ENCODE measurements around the gene CCDC57.

The CCDC57 gene

DNA sequence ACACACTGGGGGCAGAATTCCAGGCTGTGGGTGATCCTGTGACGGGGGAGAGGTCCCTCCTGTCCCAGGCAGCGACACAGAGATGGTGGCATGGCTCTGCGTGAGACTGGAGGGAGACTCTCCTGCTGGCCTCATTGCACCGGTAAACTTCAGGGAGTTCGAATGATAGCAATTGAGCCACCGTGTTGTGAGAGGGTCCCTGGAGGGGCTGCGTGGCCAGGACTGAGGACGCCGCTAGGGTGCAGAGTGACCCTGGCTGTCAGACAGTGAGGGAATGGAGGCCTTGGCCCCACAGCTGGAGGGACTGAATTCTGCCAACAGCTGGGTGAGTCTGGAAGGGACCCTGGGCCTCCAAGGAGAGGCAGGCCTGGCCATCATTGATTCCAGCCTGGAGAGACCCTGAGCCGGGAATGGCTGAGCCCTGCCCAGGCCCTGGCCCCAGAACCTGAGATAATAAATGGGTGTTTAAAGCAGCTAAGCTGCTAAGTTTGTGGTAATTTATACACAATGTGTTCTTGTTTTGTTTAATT, 32.6 kb downstream of the CCDC57 start:
- H3K4me3 ChIP-seq (ENCODE audit: low read depth, low read length) = no peak overlapping the region
- TF ChIP-seq, protein P1, sequence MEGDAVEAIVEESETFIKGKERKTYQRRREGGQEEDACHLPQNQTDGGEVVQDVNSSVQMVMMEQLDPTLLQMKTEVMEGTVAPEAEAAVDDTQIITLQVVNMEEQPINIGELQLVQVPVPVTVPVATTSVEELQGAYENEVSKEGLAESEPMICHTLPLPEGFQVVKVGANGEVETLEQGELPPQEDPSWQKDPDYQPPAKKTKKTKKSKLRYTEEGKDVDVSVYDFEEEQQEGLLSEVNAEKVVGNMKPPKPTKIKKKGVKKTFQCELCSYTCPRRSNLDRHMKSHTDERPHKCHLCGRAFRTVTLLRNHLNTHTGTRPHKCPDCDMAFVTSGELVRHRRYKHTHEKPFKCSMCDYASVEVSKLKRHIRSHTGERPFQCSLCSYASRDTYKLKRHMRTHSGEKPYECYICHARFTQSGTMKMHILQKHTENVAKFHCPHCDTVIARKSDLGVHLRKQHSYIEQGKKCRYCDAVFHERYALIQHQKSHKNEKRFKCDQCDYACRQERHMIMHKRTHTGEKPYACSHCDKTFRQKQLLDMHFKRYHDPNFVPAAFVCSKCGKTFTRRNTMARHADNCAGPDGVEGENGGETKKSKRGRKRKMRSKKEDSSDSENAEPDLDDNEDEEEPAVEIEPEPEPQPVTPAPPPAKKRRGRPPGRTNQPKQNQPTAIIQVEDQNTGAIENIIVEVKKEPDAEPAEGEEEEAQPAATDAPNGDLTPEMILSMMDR (IDR thresholded peaks at IDR 0.05; ENCODE audit: borderline replicate concordance, insufficient read depth, low read depth, low read length) = no peak

DNA sequence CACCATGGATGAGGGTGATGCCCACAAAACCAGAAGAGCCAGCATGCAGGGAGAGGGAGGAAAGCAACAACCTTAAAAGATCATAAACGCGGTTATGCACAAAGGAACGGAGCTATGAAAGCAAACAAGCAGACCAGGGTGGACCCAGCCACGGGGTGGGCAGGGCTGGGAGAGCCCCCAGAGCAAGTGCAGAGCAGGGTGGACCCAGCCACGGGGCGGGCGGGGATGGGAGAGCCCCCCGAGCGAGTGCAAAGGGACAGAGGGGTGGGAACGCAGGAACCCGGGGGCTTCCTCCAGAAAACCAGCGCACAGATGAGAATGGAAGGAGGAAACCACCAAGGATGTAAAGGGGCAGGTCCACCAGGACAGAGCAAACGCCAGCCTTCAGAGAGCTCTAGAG, 33.2 kb downstream of the CCDC57 start:
- H3K4me3 ChIP-seq (ENCODE audit: low read depth, low read length) = no peak overlapping the region
- TF ChIP-seq, protein P1 (IDR thresholded peaks at IDR 0.05; ENCODE audit: borderline replicate concordance, insufficient read depth, low read depth, low read length) = no peak

DNA sequence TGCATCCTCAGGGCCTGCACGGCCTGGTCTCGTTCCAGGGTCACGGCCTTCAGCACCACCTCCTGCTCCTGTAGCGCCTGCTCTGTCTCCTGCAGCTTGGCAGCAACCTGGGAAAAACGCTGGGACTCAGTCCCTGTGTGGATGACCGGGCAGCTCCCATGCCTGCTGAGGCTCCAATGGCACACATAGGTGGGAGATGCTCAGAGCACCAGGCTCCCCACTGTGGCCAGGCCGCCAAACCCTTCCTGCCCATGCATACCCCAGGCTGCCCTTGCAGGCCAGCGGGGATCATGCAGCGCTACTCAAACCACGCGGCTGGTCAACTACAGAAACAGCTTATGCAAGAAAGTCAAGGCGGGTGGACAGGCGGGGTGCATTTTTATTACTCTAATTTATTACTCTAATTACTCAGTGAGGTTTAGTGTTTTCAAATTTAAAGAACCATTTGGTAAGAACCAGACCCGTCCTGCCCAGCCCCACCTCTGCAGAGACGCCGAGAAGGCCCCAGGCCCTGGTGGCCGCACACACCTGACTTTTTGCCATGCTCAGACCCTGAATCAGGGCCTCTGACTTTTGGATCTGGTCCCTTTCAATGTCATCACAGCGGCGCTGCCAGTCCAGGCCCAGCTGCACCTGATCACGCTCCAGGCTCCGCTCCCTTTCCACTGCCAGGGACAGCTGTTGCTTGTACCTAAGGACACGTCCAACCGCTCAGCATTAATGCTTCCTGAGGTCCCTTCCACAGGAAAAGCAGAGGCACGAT, 34.0 kb downstream of the CCDC57 start:
- TF ChIP-seq, protein P1 (IDR thresholded peaks at IDR 0.05; ENCODE audit: borderline replicate concordance, insufficient read depth, low read depth, low read length) = no peak
- no peak overlapping the region for H3K4me3 ChIP-seq (ENCODE audit: low read depth, low read length)

DNA sequence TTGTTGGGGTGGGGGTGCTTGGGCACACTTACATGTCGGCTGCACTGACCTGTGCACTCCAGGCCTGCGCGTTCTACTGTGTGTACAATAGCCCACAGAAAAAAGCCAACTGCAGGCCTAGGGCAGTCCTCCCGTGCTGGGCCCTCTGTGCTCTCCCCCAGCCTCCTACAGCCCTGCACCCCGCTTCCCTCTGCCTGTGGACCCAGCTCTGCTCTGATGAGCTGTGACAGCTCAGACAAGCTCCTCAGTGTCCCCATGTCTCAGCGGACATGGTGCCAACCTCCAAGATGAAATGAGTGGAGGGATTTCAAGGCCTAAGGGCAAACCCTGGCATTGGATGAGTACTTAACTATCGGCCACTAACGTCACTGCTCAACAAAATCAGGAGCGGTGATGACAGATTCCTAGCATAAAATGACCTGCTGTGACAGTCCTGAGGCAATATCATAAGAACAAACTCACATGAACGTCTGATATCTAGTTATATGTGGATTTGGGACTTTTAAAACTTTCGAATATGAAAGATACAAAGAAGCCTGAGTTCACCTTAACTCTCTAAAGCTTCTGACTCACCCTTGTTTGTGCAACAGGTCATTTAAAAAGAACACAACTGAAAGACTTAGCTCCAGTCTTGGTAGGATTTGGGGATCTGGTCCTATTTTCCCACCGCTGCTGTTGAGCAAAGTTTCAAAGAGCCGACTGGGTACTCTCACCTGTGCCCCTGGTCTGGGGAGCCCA, 34.7 kb downstream of the CCDC57 start:
- no peak overlapping the region for H3K4me3 ChIP-seq (ENCODE audit: low read depth, low read length)
- TF ChIP-seq, protein P1 (IDR thresholded peaks at IDR 0.05; ENCODE audit: borderline replicate concordance, insufficient read depth, low read depth, low read length) = no peak

DNA sequence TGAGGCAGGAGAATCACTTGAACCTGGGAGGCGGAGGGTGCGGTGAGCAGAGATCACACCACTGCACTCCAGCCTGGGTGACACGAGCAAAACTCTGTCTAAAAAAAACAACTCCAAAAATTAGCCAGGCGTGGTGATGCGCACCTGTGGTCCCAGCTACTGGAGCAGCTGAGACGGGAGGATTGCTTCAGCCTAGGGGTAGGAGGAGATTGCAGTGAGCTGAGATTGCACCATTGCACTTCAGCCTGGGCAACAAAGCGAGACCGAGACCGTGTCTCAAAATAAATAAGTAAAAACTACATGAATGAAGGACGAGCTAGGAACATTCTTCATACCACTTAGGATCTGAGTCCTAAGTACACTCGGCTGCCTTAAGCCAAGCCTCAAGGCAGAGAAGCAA, 35.4 kb downstream of the CCDC57 start:
- TF ChIP-seq, protein P1 (IDR thresholded peaks at IDR 0.05; ENCODE audit: borderline replicate concordance, insufficient read depth, low read depth, low read length) = no peak
- H3K4me3 ChIP-seq (ENCODE audit: low read depth, low read length) = no peak overlapping the region

DNA sequence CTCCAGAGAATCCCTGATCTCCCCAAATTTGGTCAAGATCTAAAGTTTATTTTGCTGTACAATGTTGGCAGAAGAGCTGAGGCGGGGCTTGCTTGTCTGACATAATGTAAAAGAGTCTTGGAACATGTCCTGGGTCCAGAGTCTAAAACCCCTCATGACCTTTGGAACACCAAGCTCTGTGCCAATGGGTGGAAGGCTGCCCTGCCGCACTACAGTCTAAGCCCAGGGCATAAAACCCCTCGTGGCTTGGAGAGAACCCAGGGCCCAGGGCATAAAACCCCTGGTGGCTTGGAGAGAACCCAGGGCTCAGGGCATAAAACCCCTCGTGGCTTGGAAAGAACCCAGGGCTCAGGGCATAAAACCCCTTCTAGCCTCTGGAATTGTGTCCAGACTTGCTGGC, 36.7 kb downstream of the CCDC57 start:
- no peak overlapping the region for H3K4me3 ChIP-seq (ENCODE audit: low read depth, low read length)
- TF ChIP-seq, protein P1 (IDR thresholded peaks at IDR 0.05; ENCODE audit: borderline replicate concordance, insufficient read depth, low read depth, low read length) = no peak

Measured in GM12875 (cell line).